NCI-H2029 treated with DMSO at 0.1 percent for 48 hours (cell line): ENCODE data around the gene ZC3H18.

Source experiments
- DNase-seq: peaks from one replicate; lab custom pipeline; 2025; lab: John Stamatoyannopoulos, UW

Gene ZC3H18

DNA sequence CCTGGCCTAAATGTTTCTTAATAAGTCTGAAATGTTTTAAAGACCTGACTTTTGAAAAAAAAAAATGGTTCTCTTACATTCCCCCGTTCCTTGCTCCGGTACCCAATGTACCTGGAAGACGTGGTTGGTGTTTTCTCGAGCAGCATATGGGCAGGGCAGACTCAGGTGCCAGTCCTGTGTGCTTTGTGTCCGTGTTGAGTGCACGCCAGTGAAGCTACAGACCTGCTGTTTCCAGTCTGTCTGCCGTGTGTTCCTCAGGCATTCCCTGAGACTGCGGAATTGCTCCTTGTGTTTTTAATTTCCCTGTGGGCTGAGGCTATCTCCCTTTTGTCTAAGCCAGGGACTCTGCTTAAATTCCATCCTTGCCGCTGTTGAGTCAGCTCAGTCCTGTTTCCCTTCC is 56.4 kb downstream of the ZC3H18 start:
- DNase-seq, result no peak

- no peak for DNase-seq
Measured at GRCh38 chr16:88627531-88628411, 57.6 kb downstream of the ZC3H18 start.

DNA sequence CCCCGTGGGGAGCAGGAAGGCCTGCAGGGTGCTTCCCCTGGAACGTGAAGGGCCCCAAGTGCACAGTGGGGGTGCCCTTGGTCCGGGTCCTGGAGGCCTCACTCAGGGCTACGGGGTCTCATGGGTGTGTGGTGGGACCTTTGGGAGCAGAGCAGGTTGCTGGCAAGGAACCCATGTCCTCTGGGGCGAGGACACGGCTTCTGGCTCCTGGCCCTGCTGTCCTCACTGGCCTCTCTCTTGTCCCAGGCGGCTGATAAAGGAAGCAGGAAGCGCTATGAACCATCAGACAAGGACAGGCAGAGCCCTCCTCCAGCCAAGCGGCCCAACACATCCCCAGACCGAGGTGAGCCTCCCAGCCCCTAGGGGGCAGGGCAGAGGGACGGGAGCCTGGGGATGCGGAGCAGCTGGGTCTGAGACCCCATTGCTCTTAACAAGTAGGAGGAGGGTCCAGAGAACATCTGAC is 58.3 kb downstream of the ZC3H18 start:
- no peak for DNase-seq

GRCh38 chr16:88629835-88630234 is 59.6 kb downstream of the ZC3H18 start:
- no peak for DNase-seq

GRCh38 chr16:88630433-88630832 is 60.2 kb downstream of the ZC3H18 start:
- no peak for DNase-seq

DNA sequence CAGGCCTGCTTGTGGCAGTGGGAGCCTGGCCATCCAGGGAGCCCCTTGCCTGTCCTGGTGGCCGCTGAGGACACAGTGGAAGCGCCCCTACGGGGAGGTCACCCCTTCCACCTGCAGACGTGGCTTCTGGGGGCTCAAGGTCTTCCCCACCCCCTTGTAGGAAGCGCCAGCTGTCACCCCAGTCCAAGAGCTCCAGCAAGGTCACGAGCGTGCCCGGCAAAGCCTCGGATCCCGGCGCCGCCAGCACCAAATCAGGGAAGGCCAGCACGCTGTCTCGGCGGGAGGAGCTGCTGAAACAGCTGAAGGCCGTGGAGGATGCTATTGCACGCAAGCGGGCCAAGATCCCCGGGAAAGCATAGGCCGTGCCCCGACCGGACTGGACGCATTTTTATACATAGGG is 60.7 kb downstream of the ZC3H18 start:
- DNase-seq, result no peak

GRCh38 chr16:88631384-88631783 is 61.2 kb downstream of the ZC3H18 start:
- DNase-seq, result no peak

GRCh38 chr16:88631920-88632586 is 61.9 kb downstream of the ZC3H18 start:
- DNase-seq, result no peak

- DNase-seq, result no peak
Measured at GRCh38 chr16:88632587-88632930, 62.4 kb downstream of the ZC3H18 start.

DNA sequence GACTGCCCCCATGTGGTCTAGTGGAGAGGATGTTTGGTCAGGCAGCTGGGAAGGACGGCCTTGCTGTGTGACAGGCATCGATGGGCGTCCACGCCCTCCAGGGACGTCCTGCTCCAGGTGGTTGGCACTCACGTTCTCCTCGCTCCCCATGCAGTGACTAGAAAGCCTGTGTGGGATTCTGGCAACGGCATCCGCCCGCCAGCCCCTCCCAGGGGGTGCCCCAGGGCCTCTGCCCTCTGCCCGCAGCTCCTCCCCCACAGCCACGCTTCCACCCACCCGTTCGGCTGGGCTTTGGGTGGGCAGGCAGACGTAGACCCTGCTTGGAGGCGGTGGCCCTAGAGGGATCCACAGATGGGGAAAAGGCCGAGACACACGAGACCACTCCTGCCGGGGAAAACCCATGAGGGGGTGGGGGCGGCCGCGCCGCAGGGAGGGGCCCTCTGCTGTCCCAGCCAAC is 63.5 kb downstream of the ZC3H18 start:
- no peak for DNase-seq

- no peak for DNase-seq
Measured at GRCh38 chr16:88634141-88634993, 64.2 kb downstream of the ZC3H18 start.

GRCh38 chr16:88634994-88635670 is 64.9 kb downstream of the ZC3H18 start:
- no peak for DNase-seq

GRCh38 chr16:88635671-88636319 is 65.6 kb downstream of the ZC3H18 start:
- DNase-seq, result no peak

- DNase-seq, result no peak
Measured at GRCh38 chr16:88636488-88637265, 66.5 kb downstream of the ZC3H18 start.

DNA sequence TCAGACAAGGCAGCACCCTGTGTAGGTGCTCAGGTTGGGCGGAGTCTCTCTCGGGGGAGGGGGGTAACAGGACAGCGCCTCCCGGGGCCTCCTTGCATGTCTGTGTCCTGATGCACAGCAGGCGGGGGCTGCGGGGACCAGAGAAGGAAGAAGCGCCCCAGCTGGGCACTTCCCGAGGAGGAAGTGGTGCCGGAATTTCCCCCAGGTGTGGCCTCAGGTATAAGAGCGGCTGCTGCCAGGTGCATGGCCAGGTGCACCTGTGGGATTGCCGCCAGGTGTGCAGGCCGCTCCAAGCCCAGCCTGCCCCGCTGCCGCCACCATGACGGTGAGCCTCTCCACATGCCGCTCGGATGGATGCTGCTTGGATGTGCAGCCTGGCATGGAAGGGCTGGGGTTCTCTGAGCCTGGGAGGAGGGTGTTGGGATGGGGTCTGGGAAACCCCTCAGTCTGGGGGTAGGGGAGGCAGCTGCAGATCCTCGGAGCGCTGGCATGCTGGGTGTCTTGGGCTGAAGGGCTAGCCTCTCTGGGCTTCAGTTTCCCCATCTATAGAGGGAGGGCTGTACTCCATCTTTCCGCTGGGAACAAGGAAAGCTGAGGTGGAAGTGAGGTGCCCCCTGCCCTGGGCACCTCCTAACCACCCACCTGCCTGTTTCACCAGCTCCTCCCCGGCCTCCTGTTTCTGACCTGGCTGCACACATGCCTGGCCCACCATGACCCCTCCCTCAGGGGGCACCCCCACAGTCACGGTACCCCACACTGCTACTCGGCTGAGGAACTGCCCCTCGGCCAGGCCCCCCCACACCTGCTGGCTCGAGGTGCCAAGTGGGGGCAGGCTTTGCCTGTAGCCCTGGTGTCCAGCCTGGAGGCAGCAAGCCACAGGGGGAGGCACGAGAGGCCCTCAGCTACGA is 68.4 kb downstream of the ZC3H18 start, which contains the start of gene IL17C:
Gene IL17C, plus strand, starts transcription at position 250 of the 908 bp plus-strand sequence. Its CDS starts 70 bp downstream, at position 320.
- DNase-seq, result peak; percentile 6

GRCh38 chr16:88639231-88640038 is 69.2 kb downstream of the ZC3H18 start:
- DNase-seq, result no peak

DNA sequence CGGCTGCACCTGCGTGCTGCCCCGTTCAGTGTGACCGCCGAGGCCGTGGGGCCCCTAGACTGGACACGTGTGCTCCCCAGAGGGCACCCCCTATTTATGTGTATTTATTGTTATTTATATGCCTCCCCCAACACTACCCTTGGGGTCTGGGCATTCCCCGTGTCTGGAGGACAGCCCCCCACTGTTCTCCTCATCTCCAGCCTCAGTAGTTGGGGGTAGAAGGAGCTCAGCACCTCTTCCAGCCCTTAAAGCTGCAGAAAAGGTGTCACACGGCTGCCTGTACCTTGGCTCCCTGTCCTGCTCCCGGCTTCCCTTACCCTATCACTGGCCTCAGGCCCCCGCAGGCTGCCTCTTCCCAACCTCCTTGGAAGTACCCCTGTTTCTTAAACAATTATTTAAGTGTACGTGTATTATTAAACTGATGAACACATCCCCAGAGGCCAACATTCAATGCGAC is 69.9 kb downstream of the ZC3H18 start:
- no peak for DNase-seq
